ENCODE measurements around the gene GNA15.
"Not testable (repeated sequence)": the region's sequence is repeated elsewhere in the genome, so short reads cannot be mapped to it uniquely, and the experiment has no call there.

Gene GNA15

DNA sequence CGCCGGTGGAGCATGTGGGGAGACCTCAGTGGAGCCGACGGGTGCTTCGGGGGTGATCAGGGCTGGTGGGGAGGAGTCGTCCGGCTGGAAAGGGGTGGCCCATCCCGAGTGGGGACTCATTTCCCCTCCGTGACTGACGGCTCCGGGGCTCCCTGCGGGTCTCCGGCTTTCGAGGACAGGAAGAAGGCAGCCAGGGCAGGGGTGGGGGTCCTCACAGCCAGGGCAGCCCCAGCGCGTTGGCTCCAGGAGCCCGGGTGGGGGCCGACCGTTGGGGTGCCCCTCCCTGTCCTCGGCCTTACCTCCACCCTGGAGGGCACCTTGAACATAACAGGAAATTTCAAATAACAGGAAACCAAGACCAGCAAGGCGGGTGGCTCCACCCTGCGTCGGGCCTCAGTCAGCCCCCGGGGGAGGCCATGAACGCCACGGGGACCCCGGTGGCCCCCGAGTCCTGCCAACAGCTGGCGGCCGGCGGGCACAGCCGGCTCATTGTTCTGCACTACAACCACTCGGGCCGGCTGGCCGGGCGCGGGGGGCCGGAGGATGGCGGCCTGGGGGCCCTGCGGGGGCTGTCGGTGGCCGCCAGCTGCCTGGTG, 42.6 kb downstream of the GNA15 start, which contains the start of gene S1PR4:
Gene S1PR4, plus strand, starts transcription at position 393 of the 596 bp plus-strand sequence. Its CDS starts 24 bp downstream, at position 417.
- DNase-seq = no peak

DNA sequence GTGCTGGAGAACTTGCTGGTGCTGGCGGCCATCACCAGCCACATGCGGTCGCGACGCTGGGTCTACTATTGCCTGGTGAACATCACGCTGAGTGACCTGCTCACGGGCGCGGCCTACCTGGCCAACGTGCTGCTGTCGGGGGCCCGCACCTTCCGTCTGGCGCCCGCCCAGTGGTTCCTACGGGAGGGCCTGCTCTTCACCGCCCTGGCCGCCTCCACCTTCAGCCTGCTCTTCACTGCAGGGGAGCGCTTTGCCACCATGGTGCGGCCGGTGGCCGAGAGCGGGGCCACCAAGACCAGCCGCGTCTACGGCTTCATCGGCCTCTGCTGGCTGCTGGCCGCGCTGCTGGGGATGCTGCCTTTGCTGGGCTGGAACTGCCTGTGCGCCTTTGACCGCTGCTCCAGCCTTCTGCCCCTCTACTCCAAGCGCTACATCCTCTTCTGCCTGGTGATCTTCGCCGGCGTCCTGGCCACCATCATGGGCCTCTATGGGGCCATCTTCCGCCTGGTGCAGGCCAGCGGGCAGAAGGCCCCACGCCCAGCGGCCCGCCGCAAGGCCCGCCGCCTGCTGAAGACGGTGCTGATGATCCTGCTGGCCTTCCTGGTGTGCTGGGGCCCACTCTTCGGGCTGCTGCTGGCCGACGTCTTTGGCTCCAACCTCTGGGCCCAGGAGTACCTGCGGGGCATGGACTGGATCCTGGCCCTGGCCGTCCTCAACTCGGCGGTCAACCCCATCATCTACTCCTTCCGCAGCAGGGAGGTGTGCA, 43.3 kb downstream of the GNA15 start:
- DNase-seq = no peak

DNA sequence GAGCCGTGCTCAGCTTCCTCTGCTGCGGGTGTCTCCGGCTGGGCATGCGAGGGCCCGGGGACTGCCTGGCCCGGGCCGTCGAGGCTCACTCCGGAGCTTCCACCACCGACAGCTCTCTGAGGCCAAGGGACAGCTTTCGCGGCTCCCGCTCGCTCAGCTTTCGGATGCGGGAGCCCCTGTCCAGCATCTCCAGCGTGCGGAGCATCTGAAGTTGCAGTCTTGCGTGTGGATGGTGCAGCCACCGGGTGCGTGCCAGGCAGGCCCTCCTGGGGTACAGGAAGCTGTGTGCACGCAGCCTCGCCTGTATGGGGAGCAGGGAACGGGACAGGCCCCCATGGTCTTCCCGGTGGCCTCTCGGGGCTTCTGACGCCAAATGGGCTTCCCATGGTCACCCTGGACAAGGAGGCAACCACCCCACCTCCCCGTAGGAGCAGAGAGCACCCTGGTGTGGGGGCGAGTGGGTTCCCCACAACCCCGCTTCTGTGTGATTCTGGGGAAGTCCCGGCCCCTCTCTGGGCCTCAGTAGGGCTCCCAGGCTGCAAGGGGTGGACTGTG, 44.0 kb downstream of the GNA15 start:
- no peak for DNase-seq

DNA sequence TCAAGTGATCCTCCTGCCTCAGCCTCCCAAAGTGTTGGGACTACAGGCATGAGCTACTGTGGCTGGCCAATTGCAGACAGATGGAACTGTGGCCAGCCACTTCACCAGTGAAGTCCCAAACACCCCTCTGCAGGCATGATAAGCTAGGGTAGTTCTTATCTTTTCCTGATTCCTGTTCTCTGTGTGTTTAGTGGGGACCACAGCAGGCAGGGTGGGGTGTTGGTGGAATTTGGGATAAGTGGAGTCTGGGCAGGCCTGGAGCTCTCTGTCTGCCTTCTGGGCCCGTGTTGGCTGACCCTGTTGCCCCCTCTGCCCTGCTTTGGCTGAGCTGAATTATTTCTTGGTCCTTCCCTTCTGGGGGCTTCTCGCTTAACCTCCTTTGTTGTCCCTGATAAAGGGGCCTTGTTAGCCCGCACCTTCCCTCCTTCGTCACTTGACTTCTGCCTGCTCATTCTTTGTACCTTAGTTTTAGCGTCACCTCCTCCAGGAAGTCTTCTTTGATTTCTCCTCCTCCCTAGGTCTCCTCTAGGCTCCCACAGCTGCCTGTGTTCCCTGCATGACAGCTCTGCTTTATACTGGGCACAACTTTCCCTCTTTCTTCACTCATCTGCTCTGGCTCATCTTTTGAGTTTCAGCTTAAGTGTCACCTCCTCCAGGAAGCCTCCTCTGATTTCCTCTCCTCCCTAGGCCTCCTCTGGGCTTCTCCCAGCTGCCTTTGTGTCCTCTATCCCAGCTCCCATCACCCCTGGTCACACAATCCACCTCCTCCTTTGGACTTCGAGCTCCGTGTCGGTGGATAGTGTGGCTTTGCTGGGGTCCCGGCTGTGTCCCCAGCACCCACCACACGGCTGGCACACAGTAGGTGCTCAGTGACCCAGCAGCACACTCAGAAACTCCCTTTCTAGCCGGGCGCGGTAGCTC, 48.1 kb downstream of the GNA15 start:
- no peak for DNase-seq

DNA sequence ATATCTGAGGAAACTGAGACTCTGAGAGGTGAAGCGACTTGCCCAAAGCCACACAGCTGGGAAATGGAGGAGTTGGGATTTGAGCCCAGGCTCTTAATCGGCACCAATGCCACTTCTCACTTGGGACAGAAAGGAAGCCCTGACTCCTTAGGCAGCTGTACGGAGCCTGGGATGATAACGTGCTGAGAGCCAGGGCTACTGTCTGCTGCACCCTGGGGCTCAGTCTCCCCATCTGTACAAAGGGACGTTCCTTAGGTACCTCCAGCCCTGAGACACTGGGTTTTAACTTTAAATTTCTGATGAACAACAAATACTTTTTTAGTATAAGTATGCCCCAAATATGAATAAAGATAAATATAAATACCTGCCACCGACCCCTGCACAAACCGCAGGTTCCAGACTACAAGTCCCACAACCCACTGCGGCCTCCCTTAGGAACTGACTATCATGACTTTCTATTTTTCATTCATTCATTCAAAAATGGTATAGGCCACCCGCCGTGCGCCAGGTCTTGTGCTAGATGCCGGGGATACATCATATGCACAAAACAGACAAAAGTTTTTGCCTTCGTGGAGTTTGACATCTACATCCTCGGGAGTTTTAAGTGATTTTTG, 49.1 kb downstream of the GNA15 start:
- DNase-seq = peak in 1 of 2 experiments; percentile 71

DNA sequence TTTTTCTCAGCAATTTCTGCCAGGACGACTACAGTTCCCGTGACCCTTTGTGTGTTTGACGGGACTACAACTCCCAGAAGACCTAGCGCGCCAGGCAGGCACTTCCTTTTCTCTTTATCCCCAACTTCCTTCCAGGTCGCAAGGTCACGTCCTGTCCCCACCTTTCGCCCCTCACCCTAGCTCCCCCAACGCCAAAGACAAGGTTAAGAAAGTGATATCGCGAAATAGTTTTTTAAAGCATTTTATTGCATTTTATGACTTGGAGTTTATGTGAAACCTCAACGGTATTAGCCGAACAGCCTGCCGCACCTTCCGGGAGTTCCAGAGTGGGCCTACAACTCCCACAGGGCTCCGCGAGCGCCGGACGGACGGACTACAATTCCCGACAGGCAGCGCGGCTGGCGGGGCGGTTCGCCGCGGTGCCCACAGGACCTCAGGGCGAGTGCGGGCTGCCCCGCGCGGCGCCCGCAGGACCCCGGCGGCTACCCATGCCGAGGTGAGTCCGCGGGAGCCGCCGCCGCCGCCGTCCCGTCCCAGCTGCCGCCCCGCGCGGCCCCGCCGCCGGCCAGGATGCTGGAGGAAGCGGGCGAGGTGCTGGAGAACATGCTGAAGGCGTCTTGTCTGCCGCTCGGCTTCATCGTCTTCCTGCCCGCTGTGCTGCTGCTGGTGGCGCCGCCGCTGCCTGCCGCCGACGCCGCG, 49.8 kb downstream of the GNA15 start, which contains the start of gene NCLN:
Gene NCLN, plus strand, starts transcription at position 470 of the 699 bp plus-strand sequence. Its CDS starts 101 bp downstream, at position 571.
- DNase-seq = peak; percentile 89 to 91

DNA sequence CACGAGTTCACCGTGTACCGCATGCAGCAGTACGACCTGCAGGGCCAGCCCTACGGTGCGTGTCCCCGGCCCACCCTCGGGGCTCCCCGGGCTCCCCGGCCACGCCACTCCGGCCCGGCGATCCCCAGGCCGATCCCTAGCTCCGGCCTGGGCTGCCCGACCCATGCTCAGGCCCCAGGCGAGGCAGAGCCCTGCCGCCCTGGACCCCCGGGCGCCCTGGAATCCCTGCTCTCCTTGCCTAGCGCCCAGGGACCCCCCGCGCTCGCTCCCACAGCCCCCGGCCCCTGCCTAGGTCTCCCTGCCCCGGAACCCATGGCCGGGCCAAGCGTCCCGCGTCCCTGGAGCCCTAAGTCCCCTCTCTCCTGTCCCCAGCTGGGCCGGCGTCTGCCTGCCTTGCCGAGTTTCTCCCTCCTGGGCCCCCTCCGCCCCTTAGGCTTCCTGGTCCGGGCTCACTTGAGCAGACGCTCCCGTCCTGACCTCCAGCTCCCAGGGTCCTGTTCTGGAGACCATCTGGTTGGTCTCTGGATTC, 50.4 kb downstream of the GNA15 start:
- no peak for DNase-seq

DNA sequence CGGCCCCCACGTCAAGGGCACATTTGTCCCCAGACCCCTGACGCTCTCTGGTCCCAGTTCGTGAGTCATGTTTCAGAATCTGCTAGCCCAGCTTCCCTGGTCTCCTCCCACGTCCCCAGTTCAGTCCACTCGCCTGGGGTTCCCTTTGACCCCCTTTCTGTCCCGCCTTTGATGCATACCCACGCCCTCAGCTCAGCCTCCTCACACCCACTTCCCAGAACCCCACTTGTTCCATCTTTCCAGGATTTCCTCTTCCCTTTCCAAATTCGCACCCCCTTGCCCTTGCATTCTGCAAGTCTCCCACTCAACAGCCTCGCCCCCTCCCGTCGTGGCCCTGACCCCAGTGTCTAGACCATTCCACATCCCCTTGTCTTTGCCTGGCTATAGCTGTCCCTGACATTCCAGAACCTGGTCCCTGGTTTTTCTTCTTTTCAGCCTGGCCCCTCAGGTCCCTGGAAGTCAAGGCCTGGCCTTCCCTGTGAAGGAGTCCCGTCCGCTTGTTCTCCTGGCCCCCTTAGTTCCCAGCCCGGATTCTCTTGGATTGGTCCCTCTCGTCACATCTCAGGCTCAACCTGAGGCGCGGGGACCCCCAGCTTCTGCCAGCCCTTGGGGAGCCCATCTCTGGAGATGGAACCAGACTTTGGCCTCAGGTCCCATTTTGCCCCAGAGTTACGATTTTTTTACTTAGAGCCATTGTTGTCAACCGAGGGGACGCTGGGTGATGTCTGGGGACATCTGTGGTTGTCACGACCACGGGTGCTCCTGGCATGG, 51.2 kb downstream of the GNA15 start:
- DNase-seq = no peak

DNA sequence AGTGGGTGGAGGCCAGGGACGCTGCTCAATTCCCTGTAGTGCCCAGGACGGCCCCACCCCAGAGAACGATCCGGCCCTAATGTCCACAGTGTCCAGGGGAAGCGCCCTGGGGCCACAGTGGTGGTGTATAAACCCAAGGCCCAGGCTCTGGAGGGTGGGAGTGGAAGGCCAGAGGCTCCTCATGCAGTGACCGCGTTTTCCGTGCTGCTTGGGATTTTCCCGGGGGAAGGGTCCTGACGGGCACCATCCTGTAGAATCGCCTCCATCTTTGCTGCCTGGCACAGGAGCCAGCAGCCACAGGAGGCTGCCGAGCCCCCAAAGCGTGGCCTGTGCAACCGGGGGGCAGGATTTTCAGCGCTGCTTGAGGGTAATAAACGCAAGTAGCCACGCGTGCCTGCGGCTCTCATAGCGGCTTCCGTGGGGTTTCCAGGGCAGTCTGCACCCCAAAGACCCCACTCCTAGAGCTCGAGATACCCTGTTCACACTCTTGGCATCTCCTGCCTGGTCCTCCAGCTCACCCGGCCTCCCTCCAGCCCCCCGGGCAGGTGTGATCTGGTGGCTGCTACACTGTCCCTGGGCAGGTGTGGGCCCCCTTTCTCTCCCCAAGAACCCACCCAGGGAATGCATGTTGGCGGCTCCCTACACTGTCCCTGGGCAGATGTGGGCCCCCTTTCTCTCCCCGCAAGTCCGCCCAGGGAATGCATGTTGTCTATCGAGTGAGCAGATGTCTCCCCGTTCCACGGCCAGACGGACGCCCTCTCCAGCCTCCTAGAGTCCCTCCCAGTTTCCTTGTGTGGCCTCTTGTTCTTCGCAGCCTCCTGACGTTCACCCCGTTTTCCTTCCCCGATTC, 52.1 kb downstream of the GNA15 start:
- DNase-seq = no peak

DNA sequence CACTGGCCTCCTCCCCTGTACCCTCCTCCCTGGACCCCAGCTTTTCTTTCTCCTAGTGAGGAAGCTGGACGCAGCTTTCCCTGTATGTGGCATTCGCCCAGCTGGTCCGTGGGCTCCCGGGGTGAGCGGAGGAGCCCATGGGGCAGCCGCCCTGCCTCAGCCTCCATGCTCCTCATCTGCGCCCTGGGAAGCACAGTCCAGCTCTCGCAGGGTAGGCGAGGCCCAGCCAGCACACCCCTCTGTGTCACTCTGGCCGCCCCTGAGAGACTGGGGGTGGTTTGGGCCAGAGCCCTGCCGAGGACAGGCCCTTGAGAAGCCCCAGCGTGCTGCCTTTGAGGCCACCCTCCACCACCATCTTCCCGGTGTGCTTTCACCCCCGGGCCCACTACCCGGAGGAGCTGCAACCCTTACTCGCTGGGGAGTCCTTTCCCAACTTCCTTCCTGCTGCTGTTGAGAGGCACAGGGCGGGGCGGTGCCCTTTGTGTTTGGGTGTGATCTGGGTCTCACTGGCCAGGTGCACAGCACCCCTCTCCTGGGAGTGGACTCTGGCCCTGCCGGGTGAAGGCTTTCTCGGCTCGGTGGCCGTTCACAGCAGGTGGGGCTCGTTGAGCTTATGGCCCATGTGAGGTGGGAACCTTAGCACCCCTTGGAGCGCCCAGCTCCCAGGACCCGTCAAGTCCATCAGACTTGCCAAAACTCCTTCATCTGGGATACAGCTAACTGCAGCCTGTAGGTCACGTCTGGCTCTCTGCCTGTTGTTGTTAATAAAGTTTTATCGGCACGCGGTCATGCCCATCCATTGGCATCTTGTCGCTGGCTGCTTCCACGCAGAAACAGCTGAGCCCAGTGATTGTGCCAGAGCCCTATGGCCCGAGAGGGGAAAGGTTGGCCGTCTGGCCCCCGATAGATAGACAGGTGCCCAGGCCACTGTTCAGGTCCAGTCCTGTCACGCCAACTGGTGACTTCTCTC, 53.1 kb downstream of the GNA15 start:
- DNase-seq = no peak

DNA sequence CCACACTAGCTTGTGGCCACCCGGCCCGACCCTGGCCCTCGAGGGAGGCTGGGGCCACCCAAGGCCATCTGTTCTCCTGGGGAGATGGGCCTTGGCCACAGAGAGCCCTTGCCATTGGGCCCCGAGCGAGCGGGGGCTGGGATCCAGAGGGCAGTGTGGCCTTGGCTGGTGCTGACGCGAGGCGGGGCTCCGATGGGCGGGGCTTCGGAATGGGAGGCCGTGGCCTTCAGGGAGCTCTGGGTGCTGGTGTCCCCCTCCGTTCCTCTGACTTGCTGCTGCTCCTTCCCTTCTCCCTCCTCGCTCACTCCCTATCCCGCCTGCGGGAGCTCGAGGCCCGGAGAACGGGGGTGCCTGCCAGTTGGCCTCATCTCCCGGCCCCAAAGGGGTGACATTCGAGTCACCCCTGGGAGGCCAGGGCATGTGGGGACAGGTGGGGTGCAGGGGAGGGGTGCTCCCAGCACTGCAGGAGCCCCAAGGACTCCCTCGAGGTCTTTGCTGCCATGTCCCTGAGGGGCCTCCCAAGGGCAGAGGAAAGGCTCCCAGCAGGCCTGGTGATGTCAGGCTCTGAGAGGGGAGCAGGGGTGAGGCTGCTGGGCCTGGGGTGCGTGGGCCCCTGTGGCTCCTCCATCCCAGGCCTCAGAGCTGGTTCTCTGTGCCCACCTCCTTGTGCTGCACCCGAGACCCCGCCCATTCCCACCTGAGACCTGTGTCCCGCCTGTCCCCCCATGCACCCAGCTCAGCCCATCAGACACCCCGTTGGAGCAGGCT, 54.1 kb downstream of the GNA15 start:
- no peak for DNase-seq

DNA sequence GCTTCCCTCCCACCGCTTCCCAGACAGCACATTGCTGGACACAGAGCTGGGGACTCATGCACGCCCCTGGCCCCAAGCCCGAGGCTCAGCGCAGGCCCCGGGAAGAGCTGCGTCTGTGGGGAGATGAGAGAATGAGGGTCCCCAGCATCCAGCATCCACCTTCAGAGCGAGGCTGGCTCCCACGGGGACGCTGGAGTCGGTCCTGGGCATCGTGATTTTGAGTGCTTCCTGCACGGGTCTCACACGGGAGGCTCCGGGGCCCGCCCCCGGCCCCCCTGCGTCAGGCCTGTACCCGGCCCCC, 54.6 kb downstream of the GNA15 start:
- DNase-seq = no peak

DNA sequence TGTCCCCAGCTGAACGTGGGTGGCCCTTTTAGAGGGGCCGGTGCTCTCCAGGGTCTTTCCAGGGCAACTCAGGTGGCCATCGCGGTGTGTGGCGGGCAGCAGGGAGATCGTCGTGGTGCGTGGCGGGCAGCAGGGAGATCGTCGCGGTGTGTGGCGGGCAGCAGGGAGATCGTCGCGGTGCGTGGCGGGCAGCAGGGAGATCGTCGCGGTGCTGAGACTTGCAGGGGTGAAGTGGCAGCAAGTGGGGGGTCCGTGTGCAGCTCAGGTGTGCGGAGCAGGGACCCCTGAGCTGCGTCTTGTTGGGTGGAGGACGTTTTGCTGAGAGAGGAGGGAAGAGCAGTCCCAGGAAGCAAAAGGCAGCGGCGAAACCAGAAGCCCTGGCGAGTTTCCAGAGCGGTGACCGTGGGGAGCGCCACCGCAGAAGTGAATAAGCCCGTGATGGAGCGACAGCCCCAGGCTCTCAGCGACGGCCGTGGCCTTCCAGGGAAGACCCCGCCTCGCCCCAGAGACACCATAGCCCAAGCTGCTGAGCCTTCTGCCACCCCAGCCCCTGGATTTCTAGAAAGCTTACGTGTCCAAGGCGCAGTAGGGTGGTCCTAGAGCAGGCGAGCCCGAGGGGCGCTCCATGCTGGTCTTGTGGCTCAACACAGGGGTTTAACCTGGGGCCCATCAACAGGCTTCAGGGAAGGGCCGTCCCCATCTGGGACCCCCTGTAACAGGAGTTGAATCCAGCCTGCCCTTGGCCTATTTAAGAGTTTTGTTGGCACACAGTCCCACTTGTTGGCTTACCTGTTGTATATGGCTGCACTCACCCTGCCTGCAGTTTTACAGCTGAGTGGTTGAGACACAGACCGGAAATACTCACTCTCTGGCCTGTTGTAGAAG, 55.3 kb downstream of the GNA15 start:
- DNase-seq = no peak

DNA sequence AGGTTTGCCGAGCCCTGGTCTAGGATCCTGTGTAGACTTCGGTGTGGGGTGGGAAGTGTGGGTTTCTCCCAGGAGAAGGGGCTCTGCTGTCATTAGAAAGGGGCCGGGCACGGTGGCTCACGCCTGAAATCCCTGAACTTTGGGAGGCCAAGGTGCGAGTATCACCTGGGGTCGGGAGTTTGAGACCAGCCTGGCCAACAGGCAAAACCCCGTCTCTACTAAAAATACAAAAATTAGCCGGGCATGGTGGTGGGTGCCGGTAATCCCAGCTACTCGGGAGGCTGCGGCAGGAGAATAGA, 55.9 kb downstream of the GNA15 start:
- not testable (repeated sequence) for DNase-seq

DNA sequence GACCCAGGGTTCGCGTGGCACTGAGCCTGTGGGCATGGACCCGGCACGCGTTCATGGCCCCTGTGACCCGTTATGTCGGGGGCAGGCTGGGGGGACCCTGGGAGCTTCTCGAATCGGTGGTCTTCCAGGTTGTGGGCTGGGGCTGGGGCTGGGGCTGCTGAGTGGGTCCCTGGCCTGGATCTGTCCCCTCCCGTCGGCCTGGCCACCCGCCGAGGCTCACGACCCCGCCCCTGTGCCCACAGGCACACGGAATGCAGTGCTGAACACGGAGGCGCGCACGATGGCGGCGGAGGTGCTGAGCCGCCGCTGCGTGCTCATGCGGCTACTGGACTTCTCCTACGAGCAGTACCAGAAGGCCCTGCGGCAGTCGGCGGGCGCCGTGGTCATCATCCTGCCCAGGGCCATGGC, 56.4 kb downstream of the GNA15 start:
- DNase-seq = no peak

DNA sequence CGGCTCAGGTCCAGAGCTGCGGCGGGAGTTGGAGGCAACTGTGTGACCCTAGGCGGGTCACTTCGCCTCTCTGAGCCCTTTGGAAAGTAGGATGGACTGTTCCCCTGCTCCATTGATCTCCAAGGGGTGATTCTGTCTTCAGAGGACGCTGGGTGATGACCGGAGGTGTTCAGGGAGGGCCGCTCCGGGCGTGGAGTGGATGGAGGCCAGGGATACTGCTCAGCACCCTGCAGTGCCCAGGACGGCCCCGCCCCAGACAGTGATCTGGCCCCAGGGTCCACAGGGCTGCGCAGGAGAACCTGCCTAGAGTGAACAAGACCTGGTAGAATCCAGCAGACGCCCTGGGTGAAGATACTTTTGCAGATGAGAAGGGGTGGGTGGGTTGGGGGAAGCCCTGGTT, 56.9 kb downstream of the GNA15 start:
- DNase-seq = no peak
